Measurements from ENCODE around the gene SDHB. TPM values are rescaled to one million over a fixed set of nuclear protein-coding genes. Genes with fewer than 3 reads are reported as not detected.

The SDHB gene
- total and polyA plus RNA-seq, 7 donors: 109 to 398 (median 173) TPM

GRCh38 chr1:16986560-16986959, 67.3 kb downstream of the SDHB start:
- no peaks in the 10 kb centered on the region for H3K9me3 ChIP-seq
- peaks cover 0 to 10% (median 4%) of the 10 kb centered on the region in 4 donors for H3K4me1 ChIP-seq
- no peak overlapping the region for H3K27ac ChIP-seq
- no peak overlapping the region for H3K4me3 ChIP-seq
- H3K36me3 ChIP-seq: peaks cover 0 to 50% (median 19%) of the 10 kb centered on the region in 4 donors
- WGBS, 2 donors: 92% methylated on average over 23 of the region's 23 CpGs
- no peaks in the 10 kb centered on the region for H3K27me3 ChIP-seq
- no peak for DNase-seq
- intact Hi-C loops (cut with DNase I): no loop called here
- TF ChIP-seq POLR2AphosphoS5 (IDR thresholded peaks at IDR 0.05): no peak
- no peak for TF ChIP-seq POLR2A (IDR thresholded peaks at IDR 0.05)
- TF ChIP-seq EP300 (IDR thresholded peaks at IDR 0.05): no peak
- no peak for TF ChIP-seq CTCF (IDR thresholded peaks at IDR 0.05)

GRCh38 chr1:16986113-16986512, 67.7 kb downstream of the SDHB start:
- DNase-seq: no peak
- Histone ChIP-seq H3K4me3 (no peak overlapping the region), H3K36me3 (peaks cover 0 to 50% (median 19%) of the 10 kb centered on the region in 4 donors), H3K4me1 (peaks cover 0 to 10% (median 4%) of the 10 kb centered on the region in 4 donors), H3K27ac (no peak overlapping the region), H3K9me3 (no peaks in the 10 kb centered on the region), H3K27me3 (no peaks in the 10 kb centered on the region)
- intact Hi-C loops (cut with DNase I): no loop called here
- 92 to 93% methylated on average over 19 of the region's 19 CpGs for WGBS, 2 donors
- TF ChIP-seq CTCF (IDR thresholded peaks at IDR 0.05): no peak

GRCh38 chr1:16984717-16985116, 69.1 kb downstream of the SDHB start:
- peak; percentile 90 for DNase-seq
- intact Hi-C loops (cut with DNase I): no loop called here
- 52 to 65% methylated on average over 7 of the region's 7 CpGs for WGBS, 2 donors
- Histone ChIP-seq H3K9me3 (no peaks in the 10 kb centered on the region), H3K27me3 (peaks cover 3 to 13% (median 10%) of the 10 kb centered on the region in 3 donors), H3K4me3 (no peak overlapping the region), H3K36me3 (peaks cover 0 to 36% (median 19%) of the 10 kb centered on the region in 4 donors), H3K27ac (peak overlapping the region; percentile 8 to 65 (median 47)), H3K4me1 (peaks cover 0 to 24% (median 15%) of the 10 kb centered on the region in 4 donors)
- TF ChIP-seq EP300 (IDR thresholded peaks at IDR 0.05): no peak
- TF ChIP-seq POLR2AphosphoS5 (IDR thresholded peaks at IDR 0.05): peak in 2 of 4 donors; percentile 35 to 39
- TF ChIP-seq POLR2A (IDR thresholded peaks at IDR 0.05): no peak
- TF ChIP-seq CTCF (IDR thresholded peaks at IDR 0.05): no peak

- 78 to 96% methylated on average over 4 of the region's 4 CpGs for WGBS, 2 donors
- Histone ChIP-seq H3K27ac (no peak overlapping the region), H3K9me3 (no peaks in the 10 kb centered on the region), H3K36me3 (peaks cover 0 to 31% (median 19%) of the 10 kb centered on the region in 4 donors), H3K27me3 (peaks cover 3 to 22% (median 14%) of the 10 kb centered on the region in 3 donors), H3K4me3 (no peak overlapping the region), H3K4me1 (peaks cover 0 to 35% (median 22%) of the 10 kb centered on the region in 4 donors)
- intact Hi-C loops (cut with DNase I): no loop called here
- no peak for TF ChIP-seq EP300 (IDR thresholded peaks at IDR 0.05)
- no peak for TF ChIP-seq POLR2AphosphoS5 (IDR thresholded peaks at IDR 0.05)
- TF ChIP-seq POLR2A (IDR thresholded peaks at IDR 0.05): no peak
- TF ChIP-seq CTCF (IDR thresholded peaks at IDR 0.05): no peak
- DNase-seq: no peak
Observed at GRCh38 chr1:16983649-16984048, 70.2 kb downstream of the SDHB start.

- no peak for DNase-seq
- no peak overlapping the region for H3K4me3 ChIP-seq
- peaks cover 0 to 24% (median 14%) of the 10 kb centered on the region in 4 donors for H3K36me3 ChIP-seq
- H3K27me3 ChIP-seq: peaks cover 3 to 22% (median 14%) of the 10 kb centered on the region in 3 donors
- WGBS, 2 donors: 78 to 86% methylated on average over 11 of the region's 11 CpGs
- TF ChIP-seq EP300 (IDR thresholded peaks at IDR 0.05) (no peak), CTCF (IDR thresholded peaks at IDR 0.05) (no peak), POLR2A (IDR thresholded peaks at IDR 0.05) (no peak), POLR2AphosphoS5 (IDR thresholded peaks at IDR 0.05) (no peak)
- H3K4me1 ChIP-seq: peaks cover 2 to 40% (median 25%) of the 10 kb centered on the region in 4 donors
- H3K27ac ChIP-seq: no peak overlapping the region
- intact Hi-C loops (cut with DNase I): no loop called here
- H3K9me3 ChIP-seq: no peaks in the 10 kb centered on the region
Observed at GRCh38 chr1:16982902-16983301, 70.9 kb downstream of the SDHB start.

Data from sigmoid colon (tissue), 7 donors.